HG03095 (cell line): ENCODE results near the gene SUSD1.

Experiments used
- ATAC-seq: cut with Tn5 transposase; IDR thresholded peaks from one replicate; pipeline ENCODE4 v1.9.1; 2021; ENCODE audit warnings: moderate library complexity; ENCODE audit not compliant: unreplicated experiment

Gene SUSD1

DNA sequence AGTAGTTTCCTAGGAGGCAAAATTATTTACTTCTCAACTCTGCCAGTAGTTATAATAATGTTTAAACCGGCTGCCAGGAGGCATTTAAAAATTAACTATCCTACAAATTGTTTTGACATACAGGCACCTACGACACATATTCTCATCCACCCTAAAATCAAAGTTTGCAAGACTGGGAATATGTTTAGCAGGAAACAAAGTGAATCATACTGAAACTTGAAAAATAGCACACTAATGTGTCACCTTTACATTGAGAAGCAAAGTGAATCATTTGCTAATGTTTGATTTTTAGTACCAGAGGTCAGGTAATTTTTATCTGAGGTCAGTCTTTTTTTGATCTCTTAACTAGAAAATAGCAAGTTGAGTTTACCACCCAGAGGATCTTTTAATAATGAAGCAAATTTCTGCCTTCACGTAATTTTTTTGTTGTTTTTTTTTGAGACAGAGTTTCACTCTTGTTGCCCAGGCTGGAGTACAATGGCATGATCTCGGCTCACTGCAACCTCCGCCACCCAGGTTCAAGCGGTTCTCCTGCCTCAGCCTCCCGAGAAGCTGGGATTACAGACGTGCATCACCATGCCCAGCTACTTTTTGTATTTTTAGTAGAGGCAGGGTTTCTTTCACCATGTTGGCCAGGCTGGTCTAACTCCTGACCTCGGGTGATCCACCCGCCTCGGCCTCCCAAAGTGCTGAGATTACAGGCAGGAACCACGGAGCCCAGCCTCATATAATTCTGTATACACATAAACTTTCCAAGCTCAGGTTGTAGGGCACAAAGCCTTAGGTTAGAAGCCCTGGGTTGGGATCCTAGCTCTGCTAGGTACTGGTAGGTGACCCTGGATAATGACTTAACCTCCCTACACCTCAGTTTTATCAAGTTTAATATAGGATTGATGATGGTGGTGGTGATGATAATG is 154.2 kb downstream of the SUSD1 start:
- ATAC-seq = no peak

DNA sequence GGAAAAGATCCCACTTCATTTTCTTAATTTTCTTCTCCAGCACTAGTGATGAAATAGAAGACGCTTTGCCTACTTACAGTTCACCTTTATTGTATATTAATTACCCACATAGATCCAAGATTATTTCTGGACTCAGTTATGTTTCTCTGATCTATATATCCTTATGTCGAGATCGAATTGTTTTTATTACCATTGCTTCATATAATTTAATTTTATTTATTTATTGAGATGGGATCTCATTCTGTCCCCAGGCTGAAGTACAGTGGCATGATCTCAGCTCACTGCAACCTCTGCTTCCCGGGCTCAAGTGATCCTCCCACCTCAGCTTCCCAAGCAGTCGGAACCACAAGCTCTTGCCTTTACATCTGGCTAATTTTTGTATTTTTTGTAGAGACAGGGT is 157.2 kb downstream of the SUSD1 start:
- ATAC-seq = no peak

DNA sequence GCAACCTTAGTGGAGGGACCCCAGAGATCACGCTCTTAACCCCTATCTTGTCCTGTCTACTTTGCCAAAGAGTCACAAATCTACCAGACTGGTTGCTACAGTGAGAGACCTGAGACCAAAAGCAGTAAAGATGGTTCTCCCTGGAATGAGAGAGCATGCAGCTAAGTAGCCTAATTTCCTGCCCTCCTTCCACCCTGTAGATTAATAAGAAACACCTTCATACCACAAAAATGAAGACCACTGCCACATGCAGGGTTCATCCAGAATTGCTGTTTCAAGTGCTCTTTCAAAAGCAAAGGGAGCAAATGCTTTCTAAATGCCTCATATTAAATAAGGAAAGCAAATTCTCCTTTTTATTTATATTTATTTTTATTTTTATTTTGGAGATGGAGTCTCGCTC is 159.4 kb downstream of the SUSD1 start:
- no peak for ATAC-seq

DNA sequence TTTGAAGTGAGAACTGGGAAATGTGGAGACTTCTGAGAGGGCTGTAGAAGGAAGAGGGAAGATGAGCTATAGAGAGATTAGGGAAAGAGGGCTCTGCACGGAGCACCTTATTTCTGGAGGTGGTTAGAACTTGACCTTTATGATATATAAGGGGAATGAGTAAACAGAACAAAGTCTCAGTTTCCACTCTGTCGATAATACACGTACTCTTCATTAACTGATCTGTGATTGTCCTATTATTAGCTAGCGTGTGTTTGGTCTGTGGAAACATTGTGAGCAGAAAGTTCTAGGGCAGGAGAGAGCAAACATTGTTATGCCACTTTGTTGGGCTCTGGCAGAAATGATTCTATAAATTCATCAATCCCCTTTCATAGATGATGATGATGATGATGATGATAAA is 159.9 kb downstream of the SUSD1 start:
- no peak for ATAC-seq

GRCh38 chr9:112013266-112013665 is 161.8 kb downstream of the SUSD1 start:
- ATAC-seq = no peak

GRCh38 chr9:112012026-112012902 is 162.8 kb downstream of the SUSD1 start:
- ATAC-seq = peak; percentile 75

DNA sequence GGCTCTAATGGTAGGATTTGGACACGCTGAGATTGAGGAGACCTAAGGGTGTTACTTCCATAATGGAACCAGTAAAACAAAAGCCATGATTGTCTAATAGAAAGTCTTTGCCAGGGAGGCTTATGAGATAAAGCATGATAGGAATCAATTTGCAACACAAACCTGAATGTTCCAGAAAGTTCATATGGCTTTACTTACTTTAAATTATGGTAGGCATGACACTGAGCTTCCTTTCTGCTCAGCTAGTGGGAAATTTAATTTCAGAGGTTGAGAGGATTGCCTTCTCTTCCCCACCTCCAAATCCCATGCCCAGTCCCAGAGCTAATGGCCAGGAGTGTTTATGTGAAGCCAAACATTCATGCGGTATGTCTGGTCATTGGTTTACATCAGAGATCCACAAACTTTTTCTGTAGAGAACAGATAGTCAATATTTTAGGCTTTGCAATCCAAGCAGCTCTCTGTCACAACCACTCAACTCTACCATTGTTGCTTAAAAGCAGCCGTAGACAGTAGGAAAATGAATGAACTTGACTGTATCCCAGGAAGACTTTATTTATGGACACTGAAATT is 164.0 kb downstream of the SUSD1 start:
- ATAC-seq = no peak

- ATAC-seq = no peak
Observed at GRCh38 chr9:112010537-112010936, 164.6 kb downstream of the SUSD1 start.

GRCh38 chr9:112009656-112010055 is 165.4 kb downstream of the SUSD1 start:
- ATAC-seq = no peak

DNA sequence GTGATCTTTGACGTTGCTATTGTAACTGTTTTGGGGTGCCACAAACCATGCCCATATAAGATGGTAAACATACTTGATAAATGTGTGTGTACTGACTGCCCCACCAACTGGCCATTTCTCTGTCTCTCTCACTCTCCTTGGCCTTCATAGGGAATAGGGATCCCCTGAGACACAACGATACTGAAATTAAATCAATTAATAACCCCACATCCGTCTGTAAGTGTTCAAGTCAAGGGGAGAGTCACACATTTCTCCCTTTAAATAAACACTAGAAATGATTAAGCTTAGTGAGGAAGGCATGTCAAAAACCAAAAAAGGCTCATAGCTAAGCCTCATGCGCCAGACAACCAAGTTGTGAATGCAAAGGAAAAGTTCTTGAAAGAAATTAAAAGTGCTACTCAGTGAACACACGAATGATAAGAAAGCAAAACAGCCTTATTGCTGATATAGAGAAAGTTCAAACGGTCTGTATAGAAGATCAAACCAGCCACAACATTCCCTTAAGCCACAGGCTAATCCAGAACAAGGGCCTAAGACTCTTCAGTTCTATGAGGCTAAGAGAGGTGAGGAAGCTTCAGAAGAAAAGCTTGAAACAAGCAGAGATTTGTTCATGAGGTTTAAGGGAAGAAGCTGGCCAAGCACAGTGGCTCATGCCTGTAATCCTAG is 167.4 kb downstream of the SUSD1 start:
- ATAC-seq = no peak

- no peak for ATAC-seq
Observed at GRCh38 chr9:112006361-112007020, 168.6 kb downstream of the SUSD1 start.

GRCh38 chr9:112005939-112006338 is 169.2 kb downstream of the SUSD1 start:
- ATAC-seq = no peak

- ATAC-seq = no peak
Observed at GRCh38 chr9:112003538-112003937, 171.6 kb downstream of the SUSD1 start.

DNA sequence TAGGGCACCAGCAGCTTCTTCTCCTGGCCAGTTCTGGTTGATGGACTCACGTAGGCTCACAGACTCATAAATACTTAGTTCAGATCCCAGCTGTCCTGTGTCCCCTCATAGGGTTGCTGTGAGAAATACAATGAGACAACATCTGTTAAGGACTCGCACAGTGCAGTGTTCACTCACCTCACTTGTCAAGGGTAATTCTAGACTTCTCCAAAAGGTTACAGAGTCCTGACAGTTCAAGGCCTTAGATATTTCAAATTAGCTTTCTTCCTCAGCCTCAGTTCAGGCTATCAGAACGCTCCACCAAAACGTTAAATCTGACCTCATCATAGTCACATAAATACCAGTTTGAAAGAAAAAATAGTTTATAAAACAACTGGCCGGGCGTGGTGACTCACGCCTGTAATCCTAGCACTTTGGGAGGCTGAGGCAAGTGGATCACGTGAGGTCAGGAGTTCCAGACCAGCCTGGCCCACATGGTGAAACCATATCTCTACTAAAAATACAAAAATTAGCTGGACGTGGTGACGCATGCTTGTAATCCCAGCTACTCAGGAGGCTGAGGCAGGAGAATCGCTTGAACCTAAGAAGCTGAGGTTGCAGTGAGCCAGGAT is 172.1 kb downstream of the SUSD1 start:
- no peak for ATAC-seq

DNA sequence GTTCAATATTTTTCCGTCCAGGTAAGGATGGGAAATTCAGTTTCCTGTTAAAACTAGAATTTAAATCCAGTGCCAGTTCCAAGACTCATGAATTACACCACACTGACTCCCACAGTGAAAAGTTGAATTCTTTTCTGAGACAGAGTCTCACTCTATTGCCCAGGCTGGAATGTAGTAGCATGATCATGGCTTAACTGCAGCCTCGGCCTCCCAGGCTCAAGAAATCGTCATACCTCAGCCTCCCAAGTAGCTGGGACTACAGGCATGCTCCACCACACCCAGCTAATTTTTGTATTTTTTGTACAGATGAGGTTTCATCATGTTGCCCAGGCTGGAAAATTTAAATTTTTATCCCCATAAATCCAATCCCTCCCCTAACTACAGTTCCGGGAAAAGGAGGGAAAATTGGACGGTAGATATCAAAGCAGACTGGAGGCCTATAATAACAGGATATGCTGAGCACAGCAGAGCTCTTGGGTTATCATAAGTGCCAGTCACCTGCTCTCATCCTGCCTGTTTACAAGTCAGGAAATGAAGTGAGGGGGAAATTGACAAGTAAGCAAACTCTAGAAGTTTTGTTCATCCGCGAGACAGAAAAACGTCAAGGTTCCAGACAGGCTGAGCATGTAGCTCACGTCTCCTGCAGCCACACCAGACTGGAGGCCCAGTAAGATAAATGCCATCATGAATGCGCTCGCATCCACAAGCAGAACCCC is 172.8 kb downstream of the SUSD1 start:
- ATAC-seq = no peak

DNA sequence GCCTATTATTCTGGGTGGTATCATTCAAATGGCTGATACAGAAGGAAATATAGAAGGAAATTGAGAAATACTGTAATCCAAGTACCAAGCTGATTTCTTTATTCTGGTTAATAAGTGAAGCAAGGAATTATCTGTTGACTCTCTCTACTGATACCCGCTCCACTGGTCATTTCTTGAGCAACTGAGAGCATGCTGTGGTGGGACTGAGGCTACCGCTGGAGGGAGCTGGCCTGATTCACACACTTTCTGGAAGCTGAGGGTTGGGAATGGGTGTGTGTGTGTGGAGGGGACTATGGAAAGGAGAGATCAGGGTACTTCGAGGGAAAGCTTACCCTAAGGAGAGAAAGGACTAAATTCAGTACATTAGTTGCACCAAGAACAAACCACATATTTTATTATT is 174.4 kb downstream of the SUSD1 start:
- no peak for ATAC-seq

DNA sequence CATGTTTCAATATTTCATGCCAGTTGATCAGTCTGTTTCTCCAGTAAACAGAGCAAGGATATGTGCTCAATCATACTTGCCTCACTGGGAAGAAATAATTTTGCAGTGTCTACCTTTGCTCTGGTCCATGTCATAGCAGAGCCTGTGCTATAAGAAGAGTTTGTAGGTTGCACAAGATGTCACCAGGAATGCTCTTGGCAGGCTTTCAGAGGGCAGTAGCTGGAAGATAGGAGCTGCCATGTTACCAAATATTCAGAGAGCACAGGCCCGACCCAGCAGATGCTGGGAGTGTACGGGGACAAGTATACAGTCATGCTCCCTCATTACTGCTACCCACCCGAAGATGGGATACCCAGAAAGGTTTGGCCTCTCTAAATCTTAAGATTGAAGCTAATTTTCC is 175.8 kb downstream of the SUSD1 start:
- no peak for ATAC-seq

- no peak for ATAC-seq
Observed at GRCh38 chr9:111997831-111998230, 177.3 kb downstream of the SUSD1 start.

DNA sequence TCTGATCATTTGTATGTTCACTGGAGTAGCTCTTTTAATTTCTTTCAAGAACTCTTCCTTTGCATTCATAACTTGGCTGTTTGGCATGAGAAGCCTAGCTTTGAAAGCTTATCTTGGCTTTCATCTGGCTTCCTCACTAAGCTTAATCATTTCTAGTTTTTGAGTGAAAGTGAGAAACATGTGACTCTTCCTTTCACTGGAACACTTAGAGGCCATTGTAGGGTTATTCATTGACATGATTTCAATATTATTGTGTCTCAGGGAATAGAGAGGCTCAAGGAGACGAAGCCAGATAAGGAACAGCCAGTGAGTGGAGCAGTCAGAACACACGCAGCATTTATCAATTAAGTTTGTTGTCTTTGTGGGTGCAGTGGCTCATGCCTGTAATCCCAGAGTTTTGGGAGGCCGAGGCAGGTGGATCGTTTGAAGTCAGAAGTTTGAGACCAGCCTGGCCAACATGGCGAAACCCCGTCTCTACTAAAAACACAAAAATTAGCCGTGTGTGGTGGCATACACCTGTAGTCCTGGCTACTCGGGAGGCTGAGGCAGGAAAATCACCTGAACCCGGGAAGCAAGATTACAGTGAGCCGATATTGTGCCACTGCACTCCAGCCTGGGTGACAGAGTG is 180.2 kb downstream of the SUSD1 start:
- no peak for ATAC-seq
